HuH-7.5 (cell line): ENCODE data around the gene RABL6.
"Not testable (repeated sequence)": the region's sequence is repeated elsewhere in the genome, so short reads cannot be mapped to it uniquely, and the experiment has no call there.

ENCODE experiments used
- DNase-seq: peaks from one replicate; pipeline ENCODE4 v3.0.0; 2011; ENCODE audit warnings: low spot score

Gene RABL6

DNA sequence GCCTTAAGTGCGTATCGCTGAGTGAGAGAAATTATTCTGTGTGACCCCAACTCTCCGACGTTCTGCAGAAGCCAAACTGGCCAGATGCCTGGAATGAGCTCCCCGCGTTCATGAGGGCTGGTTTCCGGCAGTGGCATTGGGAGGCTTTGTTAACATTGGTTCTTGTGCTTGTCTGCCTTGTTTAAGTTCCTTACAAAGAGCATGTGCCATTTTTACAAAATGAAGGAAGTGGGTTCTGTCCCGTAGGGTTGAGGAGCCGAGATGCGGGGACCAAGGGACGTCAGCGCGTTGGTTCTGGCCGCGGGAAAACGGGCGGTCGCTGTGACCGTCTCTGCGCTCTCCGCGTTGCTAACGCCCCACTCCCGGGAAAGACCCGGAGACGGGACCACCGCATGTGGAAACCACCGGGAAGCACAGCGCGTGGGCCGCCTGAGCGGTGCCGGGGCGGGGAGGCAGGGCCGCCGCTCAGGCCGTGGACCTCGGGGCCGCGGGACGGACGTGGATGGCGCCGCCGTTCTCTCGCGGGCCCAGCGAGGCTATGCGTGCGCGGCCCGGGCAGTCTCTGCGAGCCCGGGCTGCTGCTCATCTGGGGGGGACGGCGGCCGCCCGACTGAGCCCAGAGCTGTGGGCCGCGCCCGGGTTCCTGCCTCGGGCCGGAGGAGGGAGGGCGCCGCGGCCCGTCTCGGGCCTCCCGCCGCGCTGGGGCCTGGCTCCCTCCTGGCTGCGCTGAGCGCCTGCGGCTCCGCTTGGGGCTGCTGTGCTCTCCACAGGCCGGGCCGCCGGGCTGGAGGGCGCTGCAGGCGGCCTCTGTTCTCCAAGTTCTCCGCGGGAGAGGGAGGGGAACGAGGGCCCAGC, 13.4 kb downstream of the RABL6 start:
- no peak for DNase-seq

DNA sequence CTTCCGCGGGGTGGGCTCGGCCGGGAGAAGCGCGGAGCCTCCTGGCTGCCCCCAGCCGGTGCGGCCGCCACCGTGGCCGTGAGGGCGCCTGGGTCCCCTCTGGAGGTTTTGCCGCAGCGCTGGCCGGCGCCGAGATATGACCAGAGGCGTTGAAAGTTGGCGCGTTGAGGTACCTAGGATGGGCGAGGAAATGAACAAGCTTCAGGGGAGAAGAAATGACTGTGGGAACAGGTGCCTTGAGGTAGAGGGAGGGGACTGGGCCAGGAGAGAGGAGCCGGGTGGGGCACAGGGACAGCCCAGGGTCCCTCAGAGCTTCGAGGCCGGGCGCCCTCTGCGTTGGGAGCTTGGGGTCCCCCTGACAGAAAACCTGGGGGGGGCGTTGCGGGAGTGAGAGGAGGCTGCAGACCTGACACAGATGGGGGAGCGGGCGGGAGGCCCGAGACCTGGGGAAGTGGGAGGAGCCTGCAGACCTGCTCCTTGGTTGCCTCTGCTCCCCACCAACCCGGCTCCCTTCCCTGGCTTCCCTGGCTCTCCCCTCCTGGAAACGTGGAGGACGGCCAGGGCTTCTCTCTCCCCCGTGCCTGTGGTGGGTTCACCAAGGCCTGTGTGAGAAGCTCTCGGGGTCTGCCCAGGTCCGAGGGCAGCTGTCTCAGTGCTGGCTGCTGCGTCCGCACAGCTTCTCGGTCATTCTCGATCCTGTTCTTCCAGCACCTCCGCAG, 14.2 kb downstream of the RABL6 start:
- DNase-seq: no peak

DNA sequence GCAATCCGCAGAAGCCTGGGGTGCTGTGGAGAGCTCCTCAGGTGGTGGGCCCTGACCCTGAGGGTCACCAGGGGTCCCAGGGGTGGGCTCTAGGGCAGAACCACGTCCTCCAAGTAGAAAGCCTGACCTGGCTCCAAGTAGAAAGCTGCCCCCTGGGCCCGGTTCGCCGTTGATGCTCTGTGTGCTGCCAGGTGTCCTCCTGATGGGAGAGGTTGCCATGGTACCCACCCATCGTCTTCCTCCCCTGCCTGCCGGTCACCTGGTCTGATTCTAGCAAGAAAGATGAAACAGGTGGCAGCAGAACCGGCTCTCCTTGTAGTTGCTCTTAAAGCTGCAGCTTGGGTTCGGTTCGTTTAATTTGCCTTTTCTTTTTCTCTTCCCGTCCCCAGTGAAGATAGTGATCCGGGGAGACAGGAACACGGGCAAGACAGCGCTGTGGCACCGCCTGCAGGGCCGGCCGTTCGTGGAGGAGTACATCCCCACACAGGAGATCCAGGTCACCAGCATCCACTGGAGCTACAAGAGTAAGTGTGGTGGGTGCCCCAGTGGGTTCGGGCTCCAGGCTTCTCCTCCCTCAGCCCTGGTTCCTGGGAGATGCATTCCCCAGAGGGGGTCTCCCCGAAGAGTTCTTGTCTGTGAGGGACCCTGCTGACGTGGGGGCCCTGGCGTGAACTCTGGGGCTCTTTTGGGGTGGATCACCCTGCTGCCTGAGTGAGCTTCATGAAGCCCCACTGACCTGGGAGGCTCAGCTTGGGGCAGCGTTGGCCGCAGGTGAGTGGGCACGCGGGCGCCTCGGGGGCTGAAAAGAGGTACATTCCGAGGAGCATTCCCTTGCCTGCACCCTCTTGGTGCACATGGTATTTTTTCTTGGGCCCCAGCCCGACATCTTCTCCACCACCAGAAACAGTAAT, 15.6 kb downstream of the RABL6 start:
- DNase-seq: no peak

DNA sequence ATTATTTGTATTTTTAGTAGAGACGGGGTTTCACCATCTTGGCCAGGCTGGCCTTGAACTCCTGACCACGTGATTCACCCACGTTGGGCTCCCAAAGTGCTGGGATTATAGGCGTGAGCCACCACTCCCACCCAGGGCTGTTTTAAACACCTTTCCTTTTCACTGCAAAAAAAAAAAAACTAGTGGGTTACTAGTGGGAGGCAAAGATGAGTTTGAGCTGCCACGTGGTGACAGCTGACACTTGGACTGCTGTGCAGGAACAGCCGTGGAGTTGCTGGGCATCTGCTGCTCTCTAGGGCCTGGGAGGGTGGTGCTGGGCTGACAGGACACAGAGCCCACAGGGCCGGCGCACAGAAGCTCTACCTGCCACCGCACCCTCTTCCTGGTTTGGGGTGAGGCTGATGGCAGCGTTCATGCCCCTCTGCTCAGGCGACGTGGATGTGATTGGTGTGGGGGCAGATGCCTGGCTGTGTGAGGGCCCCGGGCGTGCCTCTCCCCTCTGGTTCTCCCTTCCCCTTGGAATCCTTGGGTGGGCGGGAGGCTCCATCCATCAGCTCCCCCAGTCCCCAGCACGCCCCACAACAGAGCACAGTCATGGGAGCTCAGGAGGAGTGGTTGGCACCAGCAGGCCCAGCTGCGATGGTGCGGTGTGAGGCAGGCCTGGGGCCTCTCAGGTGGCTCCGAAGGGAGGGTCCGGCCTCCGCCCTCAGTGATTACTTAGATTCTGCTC, 16.9 kb downstream of the RABL6 start:
- no peak for DNase-seq

DNA sequence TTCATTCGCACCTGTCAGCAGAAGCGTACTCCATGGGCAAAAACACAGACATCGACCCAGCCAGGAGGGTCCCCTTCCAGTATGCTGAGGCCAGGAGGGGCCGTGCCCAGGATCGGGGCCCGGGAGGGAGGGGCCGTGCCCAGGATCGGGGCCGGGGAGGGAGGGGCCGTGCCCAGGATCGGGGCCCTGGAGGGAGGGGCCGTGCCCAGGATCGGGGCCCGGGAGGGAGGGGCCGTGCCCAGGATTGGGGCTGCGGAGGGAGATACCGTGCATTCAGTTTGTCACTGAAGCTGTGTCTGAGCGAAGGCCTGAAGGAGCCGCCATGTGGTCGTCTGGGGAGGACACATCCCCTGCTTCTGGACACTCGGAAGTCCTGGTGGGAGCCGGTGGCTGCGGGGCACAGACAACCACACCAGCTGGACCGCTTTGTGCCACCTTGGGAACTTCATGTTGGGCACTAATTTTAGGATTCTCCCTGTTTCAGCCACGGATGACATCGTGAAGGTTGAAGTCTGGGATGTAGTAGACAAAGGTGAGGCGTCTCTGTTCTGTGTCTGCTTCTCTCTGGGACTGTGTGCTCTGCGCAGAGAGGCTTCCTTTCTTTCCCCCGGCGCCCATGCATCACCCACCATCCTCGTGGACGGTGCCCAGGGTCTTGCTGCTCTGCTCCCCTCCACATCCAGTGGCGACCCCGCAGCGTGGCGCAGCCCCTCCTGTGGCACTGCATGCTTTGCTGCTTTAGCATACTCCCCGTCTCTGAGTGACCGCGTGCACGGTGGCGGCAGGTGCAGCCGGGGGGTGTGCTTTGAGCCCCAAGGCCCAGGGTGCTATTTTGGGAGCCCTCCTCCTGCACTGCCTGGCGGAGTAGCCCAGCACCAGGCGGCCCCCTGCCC, 17.8 kb downstream of the RABL6 start:
- DNase-seq: no peak

DNA sequence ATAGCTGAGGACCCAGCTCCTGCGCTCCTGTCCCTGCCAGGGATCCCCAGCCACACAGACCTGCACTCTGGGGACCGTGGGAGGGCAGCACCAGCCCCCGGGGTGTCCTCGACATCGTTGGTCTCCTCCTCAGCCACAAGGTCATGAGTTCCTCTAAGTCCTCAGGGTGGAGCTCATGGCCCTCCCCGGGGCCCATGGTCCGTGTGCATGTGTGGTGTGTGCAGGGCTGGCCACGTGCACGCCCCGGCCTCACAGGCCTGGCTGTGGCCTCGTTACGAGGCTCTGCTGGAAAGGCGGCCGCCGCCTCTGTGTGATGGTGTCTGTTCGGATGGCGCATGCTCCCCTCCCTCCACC, 18.4 kb downstream of the RABL6 start:
- DNase-seq: no peak

DNA sequence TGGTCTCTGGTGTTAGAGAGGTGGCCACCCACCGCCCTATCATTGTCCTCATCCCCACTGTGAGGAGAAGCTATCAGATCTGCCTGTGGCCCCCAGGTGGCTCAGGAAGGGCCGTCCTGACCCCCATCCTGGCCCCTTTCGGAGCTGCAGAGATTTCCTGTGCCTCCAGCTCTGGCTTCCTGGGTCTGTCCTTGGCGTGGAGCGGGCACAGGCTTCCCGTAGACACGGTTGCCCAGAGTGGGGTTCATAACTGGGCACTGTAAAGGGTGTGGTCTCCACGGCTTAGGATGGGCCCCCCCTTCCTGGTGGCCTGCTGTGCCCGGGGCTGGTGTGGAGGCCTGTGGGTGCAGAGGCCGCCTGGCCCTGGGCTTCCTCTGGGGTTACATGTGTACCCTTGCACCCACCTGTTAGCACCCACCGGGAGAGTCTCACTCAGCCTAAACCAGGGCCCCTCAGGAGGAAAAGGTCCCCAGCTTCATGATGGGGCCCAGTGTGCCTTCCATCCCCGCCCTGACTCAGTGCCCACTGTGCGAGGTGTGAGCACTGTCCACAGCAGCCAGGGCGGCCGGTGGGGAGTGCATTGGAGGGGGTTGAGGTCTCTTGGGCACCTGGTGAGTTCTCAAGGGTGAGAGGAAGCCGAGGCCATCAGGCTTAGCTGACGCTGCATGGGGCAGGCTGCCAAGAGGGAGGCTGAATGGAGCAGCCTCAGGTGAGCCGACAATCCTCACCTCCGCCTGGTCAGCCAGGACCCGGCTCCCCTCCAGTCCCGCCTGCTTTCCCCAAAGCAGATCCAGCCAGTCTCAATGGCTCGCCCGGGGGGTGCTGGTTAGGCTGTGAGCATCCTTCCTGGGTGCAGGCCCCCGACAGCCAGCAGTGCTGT, 19.2 kb downstream of the RABL6 start:
- DNase-seq: no peak

DNA sequence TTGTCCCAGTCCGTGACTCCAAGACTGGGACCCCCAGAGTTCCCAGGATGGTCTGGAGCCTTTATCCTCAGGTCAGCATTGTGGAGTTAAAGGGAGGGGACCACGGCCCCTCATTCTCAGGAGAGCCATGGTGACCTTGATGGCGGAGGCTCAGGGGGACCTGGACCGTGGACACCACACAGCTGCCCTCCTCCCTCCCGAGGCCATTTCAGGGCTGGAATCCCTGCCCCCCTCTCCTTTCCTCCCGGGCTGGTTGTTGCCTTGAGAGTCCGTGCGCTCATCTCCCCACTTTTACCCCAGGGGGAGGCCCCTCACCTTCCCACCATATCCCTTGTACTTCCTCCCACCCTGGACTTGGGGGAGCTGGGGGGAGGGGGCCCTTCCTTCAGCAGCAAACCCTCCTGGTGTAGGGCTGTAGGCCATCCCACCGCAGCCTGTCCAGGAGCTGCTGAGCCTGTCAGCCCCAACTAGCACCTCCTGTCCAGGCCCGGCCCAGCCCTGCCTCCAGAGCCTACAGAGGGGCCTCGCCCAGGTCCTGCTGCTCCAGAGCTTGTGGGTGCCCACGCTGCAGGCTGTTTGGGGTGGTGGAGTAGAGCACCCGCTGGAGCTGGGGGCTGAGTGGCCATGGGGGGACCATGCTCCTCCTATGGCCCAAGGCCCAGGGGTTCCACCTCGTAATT, 20.2 kb downstream of the RABL6 start:
- DNase-seq: no peak

DNA sequence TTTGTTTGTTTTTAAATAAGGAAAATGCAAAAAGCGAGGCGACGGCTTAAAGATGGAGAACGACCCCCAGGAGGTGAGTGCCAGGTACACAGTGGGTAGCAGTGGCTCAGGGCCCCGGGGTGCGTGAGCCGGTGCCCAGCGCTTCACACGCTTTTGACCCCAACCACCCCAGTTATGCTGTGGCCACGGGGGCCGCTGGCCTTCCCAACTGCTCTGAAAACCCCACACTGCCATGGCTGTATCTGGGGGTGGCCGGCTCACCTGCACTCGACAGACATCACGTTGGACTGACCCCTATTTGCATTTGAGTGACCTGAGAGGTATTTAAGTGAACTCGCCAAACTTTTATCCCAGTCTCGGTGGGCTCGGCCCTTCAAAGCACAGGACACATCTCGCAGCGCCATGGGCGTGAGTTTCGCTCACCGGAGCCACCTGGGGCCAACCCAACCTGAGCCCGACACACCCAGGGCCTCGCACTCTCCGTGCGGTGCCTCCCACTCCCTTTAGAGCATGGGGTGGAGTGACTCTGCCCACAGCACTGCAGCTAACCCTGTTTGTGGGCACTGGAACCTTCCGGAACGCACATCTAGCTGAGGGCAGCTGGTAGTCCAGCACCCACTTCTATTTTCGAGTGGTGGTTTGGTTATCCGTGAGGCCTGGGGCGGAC, 20.9 kb downstream of the RABL6 start:
- no peak for DNase-seq

DNA sequence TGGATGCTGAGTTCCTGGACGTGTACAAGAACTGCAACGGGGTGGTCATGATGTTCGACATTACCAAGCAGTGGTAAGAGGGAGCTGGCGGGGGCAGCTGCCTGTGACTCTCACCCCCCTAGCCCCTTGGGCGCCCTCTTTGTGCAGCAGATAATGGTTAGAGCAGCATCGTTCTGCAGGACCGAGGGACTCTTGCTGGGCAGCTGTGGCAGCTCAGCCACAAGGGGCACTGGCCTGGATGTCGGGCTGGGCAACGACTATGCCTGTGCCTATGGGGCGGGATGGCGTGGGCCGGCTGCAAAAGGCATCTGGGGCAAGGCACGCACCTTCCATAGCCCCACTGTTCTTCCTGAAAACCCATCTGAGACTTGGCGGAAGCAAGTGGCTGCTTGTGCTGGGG, 21.7 kb downstream of the RABL6 start:
- DNase-seq: no peak

DNA sequence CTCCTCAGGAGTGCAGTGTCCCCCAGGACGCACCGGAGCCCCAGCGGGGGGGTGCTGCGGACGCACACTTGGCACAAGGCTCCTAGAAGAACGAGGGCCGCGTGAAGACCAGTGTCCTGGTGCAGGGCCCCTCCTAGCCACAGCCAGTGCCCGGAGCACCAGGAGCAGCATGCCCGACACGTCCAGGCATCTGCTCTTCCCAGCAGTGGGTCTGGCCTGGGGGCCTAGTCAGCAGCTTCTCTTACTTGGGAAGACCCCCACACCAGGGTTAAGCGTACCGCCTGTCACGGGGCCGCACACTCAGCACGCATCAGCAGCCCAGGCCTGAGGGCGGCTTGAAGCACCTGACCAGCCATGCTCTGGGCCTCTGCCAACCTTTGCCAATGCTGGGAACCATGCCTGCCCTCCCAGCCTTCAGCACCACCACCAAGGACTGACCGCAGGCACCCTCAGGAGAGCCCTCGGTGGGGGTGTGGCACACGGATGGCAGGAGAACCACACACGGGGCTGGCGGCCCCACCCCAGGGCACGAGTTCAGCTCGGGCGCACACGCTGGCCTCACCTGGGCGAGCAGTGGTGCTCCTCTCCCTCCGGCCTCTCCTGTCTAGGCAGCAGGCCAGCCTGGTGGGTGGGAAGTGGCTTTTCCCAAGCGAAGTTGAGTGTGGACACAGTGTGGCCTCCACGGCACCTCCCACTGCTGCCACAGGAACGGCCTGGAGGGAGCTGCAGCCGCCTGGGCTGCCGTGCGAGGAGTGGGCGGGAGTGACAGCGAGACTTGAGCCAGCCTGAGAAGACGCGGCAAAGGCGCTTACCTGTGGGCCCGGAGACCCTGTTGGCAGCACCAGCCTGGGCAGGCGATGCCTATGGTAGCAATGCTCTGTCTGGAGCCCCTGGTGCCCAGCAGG, 22.5 kb downstream of the RABL6 start:
- no peak for DNase-seq

DNA sequence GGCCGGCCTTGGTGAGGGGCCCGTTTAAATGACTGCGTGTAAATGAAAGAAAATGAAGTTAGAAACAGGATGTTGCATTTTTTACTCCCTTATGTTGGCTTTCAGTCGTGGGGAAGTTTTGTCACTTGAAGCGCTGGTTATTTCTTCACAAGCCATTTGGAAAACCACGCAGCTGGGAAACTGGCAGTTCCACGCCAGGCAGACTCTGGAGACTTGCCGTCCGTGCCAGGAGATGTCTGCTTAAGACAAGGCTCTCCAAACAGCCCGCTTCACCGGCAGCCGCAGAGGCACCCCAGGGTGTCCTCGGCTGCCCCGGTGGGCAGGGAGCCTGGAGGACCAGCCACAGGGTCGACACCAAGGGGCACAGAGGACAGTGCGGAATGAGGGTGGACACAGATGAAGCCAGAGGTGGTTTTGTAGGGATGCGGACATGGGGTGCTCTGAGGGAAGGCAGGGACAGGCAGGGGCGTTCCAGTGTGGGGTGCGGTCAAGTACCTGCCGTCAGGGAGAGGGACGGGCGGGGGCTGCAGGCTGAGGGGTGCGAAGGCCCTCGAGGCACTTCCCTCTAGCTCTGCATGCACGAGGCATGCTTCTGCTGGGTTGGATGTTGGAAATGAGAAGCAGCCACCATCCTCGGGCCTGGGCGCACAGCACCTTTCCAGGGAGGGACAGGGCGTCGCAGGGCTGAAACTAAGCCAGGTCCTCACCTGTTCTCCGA, 23.4 kb downstream of the RABL6 start:
- no peak for DNase-seq

DNA sequence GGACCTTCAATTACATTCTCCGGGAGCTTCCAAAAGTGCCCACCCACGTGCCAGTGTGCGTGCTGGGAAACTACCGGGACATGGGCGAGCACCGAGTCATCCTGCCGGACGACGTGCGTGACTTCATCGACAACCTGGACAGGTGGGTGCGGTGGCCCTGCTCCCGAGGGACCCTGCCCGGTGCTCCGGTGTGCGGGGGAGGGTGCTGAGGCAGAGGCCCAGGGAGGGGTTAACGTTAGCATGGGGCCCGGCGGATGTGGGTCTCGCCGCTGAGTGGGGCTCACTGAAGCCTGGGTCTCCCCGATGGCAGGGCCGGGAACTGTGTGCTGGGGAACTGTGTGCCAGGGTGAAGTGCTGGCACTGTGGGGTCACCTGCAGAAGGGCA, 24.0 kb downstream of the RABL6 start:
- no peak for DNase-seq

DNA sequence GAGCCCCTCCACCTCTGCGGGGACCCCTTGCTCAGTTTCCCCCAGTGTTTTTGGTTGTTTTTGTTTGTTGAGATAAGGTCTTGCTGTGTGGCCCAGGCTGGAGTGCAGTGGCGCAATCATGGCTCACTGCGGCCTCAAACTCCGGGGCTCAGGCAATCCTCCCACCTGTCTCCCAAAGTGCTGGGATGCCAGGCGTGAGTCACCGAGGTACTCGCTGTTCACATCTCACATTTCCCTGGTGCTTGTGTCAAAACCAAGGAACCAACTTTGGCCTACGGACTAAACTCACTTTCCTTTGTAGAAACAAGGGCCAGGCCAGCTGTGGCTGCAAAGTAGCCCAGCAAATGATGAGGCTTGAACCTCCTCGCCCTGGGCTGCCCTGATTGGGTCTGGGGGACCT, 24.8 kb downstream of the RABL6 start:
- DNase-seq: no peak

DNA sequence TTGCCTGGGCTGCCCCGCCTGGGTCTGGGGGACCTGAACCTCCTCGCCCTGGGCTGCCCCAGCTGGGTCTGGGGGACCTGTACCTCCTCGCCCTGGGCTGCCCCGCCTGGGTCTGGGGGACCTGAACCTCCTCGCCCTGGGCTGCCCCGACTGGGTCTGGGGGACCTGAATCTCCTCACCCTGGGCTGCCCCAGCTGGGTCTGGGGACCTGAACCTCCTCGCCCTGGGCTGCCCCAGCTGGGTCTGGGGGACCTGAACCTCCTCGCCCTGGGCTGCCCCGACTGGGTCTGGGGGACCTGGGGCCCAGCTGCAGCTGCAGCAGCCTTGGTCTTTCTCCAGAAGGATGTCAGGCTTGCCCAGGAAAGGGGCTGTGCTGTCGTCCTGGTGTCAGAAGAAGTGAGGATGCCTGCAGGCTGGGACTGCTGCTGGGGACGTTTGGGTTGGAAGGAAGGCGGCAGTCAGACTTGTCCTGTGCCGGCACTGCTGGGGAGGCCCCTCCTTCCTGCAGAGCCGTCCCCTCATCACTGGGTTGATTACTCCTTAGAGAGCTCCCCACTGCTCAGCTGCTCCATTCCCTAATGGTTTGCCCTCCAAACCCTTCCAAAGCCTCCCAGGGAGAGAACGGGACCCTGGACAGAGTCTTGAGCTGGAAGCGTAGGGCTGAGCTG, 25.8 kb downstream of the RABL6 start:
- DNase-seq: not testable (repeated sequence)

DNA sequence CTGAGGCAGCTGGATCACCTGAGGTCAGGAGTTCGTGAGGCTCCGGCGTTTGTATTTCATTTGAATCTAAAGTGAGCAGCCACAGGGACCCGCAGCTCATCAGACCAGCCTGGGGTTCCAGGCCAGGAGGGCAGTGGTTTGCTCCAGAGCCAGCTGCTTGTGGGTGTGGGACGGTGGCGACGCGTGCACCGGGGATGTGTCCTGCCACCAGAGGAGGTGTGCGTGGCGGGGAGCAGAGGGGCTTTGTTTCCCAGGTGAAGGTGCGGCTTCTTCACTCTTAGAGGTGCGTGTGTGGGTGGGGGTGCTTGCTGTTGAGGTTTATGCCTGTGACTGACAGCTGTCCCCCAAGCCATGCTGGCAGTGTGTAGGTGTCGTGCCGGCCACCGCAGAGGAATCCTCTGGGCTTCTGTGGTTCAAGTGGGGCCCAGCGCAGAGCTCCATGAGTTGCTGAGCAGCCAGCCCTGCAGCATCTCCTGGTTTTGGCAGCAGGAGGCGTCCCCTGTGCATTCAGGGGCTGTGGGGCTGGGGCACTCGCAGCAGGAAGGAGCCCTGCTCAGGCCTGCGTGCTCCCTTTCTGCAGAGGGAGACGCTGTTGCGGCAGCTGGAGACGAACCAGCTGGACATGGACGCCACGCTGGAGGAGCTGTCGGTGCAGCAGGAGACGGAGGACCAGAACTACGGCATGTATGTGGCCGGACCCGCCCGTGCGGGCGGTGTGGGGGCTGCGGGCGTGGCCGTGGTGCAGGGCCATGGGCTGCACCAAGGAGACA, 27.6 kb downstream of the RABL6 start:
- no peak for DNase-seq
